Liver (tissue), 9 donors: ENCODE results near the gene HSPG2. TPM values are rescaled to one million over a fixed set of nuclear protein-coding genes. Genes with fewer than 3 reads are reported as not detected.

Experiments used
- DNase-seq: peaks from one replicate; pipeline ENCODE4 v3.0.0-alpha.2; 2017; ENCODE audit warnings: low spot score
- H3K27ac ChIP-seq, 2 donors: one replicate each; pipeline ENCODE4 v1.7.0; 2013; ENCODE audit warnings: inconsistent platforms in 2 of 2, low read length in 2 of 2, control low read depth in 1 of 2, low read depth in 1 of 2, mild to moderate bottlenecking in 1 of 2
- H3K27me3 ChIP-seq, 4 donors: one replicate each; pipeline versions ENCODE4 v1.6.1 to v1.7.0; 2013; ENCODE audit warnings: low read length in 3 of 4, inconsistent platforms in 1 of 4, mild to moderate bottlenecking in 1 of 4, moderate library complexity in 1 of 4; ENCODE audit not compliant: control insufficient read depth in 4 of 4, insufficient read depth in 4 of 4
- H3K36me3 ChIP-seq, 4 donors: one replicate each; pipeline versions ENCODE4 v1.6.1 to v1.7.0; 2013; ENCODE audit warnings: low read length in 3 of 4, mild to moderate bottlenecking in 3 of 4, low read depth in 1 of 4, moderate library complexity in 1 of 4; ENCODE audit not compliant: control insufficient read depth in 4 of 4, insufficient read depth in 3 of 4
- H3K4me1 ChIP-seq, 4 donors: one replicate each; pipeline versions ENCODE4 v1.6.1 to v1.7.0; 2013; ENCODE audit warnings: low read length in 3 of 4, mild to moderate bottlenecking in 3 of 4, moderate library complexity in 1 of 4; ENCODE audit not compliant: control insufficient read depth in 4 of 4, insufficient read depth in 4 of 4
- H3K4me3 ChIP-seq, 3 donors: one replicate each; pipeline versions ENCODE4 v1.6.1 to v1.7.0; 2013; ENCODE audit warnings: low read length in 3 of 3, control low read depth in 1 of 3, low read depth in 1 of 3, mild to moderate bottlenecking in 1 of 3
- H3K9ac ChIP-seq, 2 donors: one replicate each; pipeline ENCODE4 v1.7.0; 2013; ENCODE audit warnings: low read length in 2 of 2, mild to moderate bottlenecking in 2 of 2, moderate library complexity in 2 of 2, control low read depth in 1 of 2, low read depth in 1 of 2
- H3K9me3 ChIP-seq, 4 donors: one replicate each; pipeline versions ENCODE4 v1.6.1 to v1.7.0; 2013; ENCODE audit warnings: low read length in 3 of 4; ENCODE audit not compliant: control insufficient read depth in 4 of 4
- EGR1 ChIP-seq, 2 donors: IDR thresholded peaks; 2 replicates each; pipeline ENCODE4 v1.6.1; 2016 to 2018; ENCODE audit warnings: antibody characterized with exemption in 2 of 2, low read depth in 2 of 2
- FOXA1 ChIP-seq: IDR thresholded peaks from 2 replicates; pipeline ENCODE4 v1.6.1; 2016; ENCODE audit warnings: antibody characterized with exemption
- FOXA2 ChIP-seq: IDR thresholded peaks from 2 replicates; pipeline ENCODE4 v1.6.1; 2016; ENCODE audit warnings: antibody characterized with exemption
- GABPA ChIP-seq, 2 donors: IDR thresholded peaks in 1 of 2; conservative IDR thresholded peaks in 1 of 2; 2 replicates each; pipeline ENCODE4 v1.6.1; 2016; ENCODE audit warnings: antibody characterized with exemption in 2 of 2, mild to moderate bottlenecking in 1 of 2, moderate library complexity in 1 of 2
- HNF4A ChIP-seq, 2 donors: conservative IDR thresholded peaks; 2 replicates each; pipeline ENCODE4 v1.6.1; 2016; ENCODE audit warnings: antibody characterized with exemption in 2 of 2, mild to moderate bottlenecking in 2 of 2
- HNF4G ChIP-seq: IDR thresholded peaks from 2 replicates; pipeline ENCODE4 v1.6.1; 2016; ENCODE audit warnings: antibody characterized with exemption
- JUND ChIP-seq, 2 donors: IDR thresholded peaks; 2 replicates each; pipeline ENCODE4 v1.6.1; 2016; ENCODE audit warnings: antibody characterized with exemption in 2 of 2
- NR2F2 ChIP-seq: IDR thresholded peaks from 2 replicates; pipeline ENCODE4 v1.6.1; 2016; ENCODE audit warnings: antibody characterized with exemption
- RXRA ChIP-seq, 2 donors: IDR thresholded peaks; 2 replicates each; pipeline ENCODE4 v1.6.1; 2017 to 2018; ENCODE audit warnings: antibody characterized with exemption in 2 of 2, mild to moderate bottlenecking in 1 of 2
- SP1 ChIP-seq: IDR thresholded peaks from 2 replicates; pipeline ENCODE4 v1.6.1; 2018; ENCODE audit warnings: antibody characterized with exemption, mild to moderate bottlenecking
- TAF1 ChIP-seq: conservative IDR thresholded peaks from 2 replicates; pipeline ENCODE4 v1.6.1; 2016; ENCODE audit warnings: antibody characterized with exemption, mild to moderate bottlenecking
- YY1 ChIP-seq: IDR thresholded peaks from 2 replicates; pipeline ENCODE4 v1.6.1; 2016; ENCODE audit warnings: antibody characterized with exemption, mild to moderate bottlenecking
- WGBS: extraction: QIAGEN DNeasy Blood & Tissue Kit; methylation state at CpG from one replicate; pipeline ENCODE4 v1.1.7; 2013; 5-methylcytosine and 5-hydroxymethylcytosine counted together
- polyA plus RNA-seq, 2 donors: library from polyadenylated mRNA; stranded (reverse) in 1 of 2; unstranded in 1 of 2; fragments of 200-250 nt in 1 of 2; fragments of >200 nt in 1 of 2; fragmentation: Nextera tagmentation in 1 of 2; extraction: Ambion mirVana in 1 of 2; gene quantifications; one replicate each; pipeline versions ENCODE4 v1.2.1 to v1.2.3, GENCODE V29; 2013 to 2015
- total RNA-seq, 2 donors: library from RNA; depleted of rRNA; stranded (reverse); fragments of >200 nt; gene quantifications; one replicate each; pipeline ENCODE4 v1.2.3, GENCODE V29; 2014
- TF ChIP-seq, protein P1 (sequence below): IDR thresholded peaks from 2 replicates; pipeline ENCODE4 v1.6.1; 2016; ENCODE audit warnings: antibody characterized with exemption, mild to moderate bottlenecking
- TF ChIP-seq, protein P2 (sequence below): IDR thresholded peaks from 2 replicates; pipeline ENCODE4 v1.6.1; 2016; ENCODE audit warnings: antibody characterized with exemption
- TF ChIP-seq, protein P3 (sequence below): IDR thresholded peaks from 2 replicates; pipeline ENCODE4 v1.6.1; 2016; ENCODE audit warnings: antibody characterized with exemption
- TF ChIP-seq, protein P4 (sequence below): fragments of 150-350 bp; IDR thresholded peaks from 2 replicates; pipeline ENCODE4 v1.5.1; 2017; ENCODE audit warnings: improper control_type of control experiment, low read depth, low read length; ENCODE audit not compliant: missing input control
- donor health status: healthy.
- donor health status: healthy.
- donor health status: healthy.
- donor health status: healthy.
- donor health status: healthy.

HSPG2 gene
- total and polyA plus RNA-seq, 4 donors, result 5.6 to 43.9 (median 23.9) TPM

DNA sequence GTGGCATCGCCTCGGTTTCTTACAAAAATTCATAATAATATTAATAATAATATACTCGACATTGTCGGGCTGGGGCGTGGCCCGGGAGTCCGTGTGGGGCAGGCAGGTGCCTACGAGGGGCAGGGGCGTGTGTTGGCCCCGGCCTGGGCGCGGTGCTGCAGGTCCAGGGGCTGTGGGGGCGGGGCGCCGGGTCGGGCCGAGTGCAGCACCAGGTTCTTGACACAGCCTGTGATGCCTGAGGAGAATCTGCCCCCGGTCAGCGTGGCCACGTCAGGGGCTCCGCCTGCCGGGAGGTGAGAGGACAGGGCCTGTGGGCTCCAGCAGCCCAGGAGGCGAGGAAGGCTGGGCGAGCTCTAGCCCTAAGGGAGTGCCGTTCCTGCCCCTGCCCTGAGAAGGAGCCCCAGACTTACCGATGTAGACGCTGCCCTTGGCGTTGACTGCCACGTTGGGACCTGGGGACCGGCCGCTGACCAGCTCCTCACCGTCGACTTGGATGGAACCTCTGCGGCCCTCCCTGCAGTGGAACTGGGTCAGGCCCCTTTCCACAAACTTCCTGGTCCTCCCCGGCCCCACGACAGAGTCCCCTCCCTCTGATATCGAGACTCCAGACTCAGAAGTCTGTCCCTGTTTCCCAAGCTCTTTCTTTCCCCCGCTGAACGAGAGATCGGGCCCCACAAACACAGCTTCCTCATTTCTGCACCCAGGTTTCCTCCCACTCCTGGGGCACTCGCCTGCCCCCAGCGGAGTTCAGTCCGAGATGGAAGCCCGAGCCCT lies 113.7 kb downstream of the HSPG2 start:
- peaks cover 0 to 5% (median 0%) of the 10 kb centered on the region in 4 donors for H3K36me3 ChIP-seq
- H3K27ac ChIP-seq, result no peak overlapping the region
- H3K27me3 ChIP-seq, result no peaks in the 10 kb centered on the region
- H3K4me1 ChIP-seq, result no peaks in the 10 kb centered on the region
- H3K4me3 ChIP-seq, result no peak overlapping the region
- 88% methylated on average over 44 of the region's 44 CpGs for WGBS
- no peak for TF ChIP-seq HNF4A (conservative IDR thresholded peaks at IDR 0.05)
- TF ChIP-seq, protein P1, sequence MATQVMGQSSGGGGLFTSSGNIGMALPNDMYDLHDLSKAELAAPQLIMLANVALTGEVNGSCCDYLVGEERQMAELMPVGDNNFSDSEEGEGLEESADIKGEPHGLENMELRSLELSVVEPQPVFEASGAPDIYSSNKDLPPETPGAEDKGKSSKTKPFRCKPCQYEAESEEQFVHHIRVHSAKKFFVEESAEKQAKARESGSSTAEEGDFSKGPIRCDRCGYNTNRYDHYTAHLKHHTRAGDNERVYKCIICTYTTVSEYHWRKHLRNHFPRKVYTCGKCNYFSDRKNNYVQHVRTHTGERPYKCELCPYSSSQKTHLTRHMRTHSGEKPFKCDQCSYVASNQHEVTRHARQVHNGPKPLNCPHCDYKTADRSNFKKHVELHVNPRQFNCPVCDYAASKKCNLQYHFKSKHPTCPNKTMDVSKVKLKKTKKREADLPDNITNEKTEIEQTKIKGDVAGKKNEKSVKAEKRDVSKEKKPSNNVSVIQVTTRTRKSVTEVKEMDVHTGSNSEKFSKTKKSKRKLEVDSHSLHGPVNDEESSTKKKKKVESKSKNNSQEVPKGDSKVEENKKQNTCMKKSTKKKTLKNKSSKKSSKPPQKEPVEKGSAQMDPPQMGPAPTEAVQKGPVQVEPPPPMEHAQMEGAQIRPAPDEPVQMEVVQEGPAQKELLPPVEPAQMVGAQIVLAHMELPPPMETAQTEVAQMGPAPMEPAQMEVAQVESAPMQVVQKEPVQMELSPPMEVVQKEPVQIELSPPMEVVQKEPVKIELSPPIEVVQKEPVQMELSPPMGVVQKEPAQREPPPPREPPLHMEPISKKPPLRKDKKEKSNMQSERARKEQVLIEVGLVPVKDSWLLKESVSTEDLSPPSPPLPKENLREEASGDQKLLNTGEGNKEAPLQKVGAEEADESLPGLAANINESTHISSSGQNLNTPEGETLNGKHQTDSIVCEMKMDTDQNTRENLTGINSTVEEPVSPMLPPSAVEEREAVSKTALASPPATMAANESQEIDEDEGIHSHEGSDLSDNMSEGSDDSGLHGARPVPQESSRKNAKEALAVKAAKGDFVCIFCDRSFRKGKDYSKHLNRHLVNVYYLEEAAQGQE, result no peak
- TF ChIP-seq SP1, result no peak
- no peak for TF ChIP-seq FOXA1
- TF ChIP-seq FOXA2, result no peak
- TF ChIP-seq RXRA (IDR thresholded peaks at IDR 0.05), result no peak
- no peak for TF ChIP-seq EGR1 (IDR thresholded peaks at IDR 0.05; ENCODE audit: low read depth in 2 of 2)
- no peak for TF ChIP-seq HNF4G
- no peak for TF ChIP-seq GABPA (IDR thresholded peaks at IDR 0.05 in 1 of 2, conservative IDR thresholded peaks at IDR 0.05 in 1 of 2)
- TF ChIP-seq JUND (IDR thresholded peaks at IDR 0.05), result no peak
- TF ChIP-seq TAF1, result no peak
- TF ChIP-seq, protein P2, sequence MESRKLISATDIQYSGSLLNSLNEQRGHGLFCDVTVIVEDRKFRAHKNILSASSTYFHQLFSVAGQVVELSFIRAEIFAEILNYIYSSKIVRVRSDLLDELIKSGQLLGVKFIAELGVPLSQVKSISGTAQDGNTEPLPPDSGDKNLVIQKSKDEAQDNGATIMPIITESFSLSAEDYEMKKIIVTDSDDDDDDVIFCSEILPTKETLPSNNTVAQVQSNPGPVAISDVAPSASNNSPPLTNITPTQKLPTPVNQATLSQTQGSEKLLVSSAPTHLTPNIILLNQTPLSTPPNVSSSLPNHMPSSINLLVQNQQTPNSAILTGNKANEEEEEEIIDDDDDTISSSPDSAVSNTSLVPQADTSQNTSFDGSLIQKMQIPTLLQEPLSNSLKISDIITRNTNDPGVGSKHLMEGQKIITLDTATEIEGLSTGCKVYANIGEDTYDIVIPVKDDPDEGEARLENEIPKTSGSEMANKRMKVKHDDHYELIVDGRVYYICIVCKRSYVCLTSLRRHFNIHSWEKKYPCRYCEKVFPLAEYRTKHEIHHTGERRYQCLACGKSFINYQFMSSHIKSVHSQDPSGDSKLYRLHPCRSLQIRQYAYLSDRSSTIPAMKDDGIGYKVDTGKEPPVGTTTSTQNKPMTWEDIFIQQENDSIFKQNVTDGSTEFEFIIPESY, result no peak
- TF ChIP-seq, protein P3, sequence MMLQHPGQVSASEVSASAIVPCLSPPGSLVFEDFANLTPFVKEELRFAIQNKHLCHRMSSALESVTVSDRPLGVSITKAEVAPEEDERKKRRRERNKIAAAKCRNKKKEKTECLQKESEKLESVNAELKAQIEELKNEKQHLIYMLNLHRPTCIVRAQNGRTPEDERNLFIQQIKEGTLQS, result no peak
- TF ChIP-seq YY1, result no peak
- TF ChIP-seq, protein P4, sequence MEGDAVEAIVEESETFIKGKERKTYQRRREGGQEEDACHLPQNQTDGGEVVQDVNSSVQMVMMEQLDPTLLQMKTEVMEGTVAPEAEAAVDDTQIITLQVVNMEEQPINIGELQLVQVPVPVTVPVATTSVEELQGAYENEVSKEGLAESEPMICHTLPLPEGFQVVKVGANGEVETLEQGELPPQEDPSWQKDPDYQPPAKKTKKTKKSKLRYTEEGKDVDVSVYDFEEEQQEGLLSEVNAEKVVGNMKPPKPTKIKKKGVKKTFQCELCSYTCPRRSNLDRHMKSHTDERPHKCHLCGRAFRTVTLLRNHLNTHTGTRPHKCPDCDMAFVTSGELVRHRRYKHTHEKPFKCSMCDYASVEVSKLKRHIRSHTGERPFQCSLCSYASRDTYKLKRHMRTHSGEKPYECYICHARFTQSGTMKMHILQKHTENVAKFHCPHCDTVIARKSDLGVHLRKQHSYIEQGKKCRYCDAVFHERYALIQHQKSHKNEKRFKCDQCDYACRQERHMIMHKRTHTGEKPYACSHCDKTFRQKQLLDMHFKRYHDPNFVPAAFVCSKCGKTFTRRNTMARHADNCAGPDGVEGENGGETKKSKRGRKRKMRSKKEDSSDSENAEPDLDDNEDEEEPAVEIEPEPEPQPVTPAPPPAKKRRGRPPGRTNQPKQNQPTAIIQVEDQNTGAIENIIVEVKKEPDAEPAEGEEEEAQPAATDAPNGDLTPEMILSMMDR, result no peak
- no peak overlapping the region for H3K9ac ChIP-seq
- no peaks in the 10 kb centered on the region for H3K9me3 ChIP-seq
- no peak for DNase-seq

DNA sequence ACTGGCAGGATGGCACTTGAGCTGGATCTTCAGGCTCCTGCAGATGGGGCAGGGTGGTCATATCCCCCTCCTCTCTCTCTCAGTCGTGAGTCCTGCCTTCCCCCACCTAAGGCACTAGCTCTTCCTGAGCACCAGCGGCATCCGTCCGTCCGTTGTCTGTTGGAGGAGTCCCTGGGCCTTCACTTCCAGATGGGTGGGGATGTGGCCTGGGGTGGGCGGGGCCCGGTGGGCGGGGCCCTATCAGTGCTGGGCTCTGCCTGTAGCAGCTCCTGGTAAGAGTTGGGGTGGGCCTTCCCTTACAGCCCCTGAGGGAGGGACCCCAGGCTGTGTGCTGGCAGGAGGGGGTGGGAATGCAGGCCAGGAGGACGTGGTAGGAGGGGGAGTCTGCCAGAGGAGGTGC lies 114.8 kb downstream of the HSPG2 start:
- 70% methylated on average over 9 of the region's 9 CpGs for WGBS
- DNase-seq, result peak; percentile 67
- no peak for TF ChIP-seq FOXA1
- no peak for TF ChIP-seq TAF1
- TF ChIP-seq, protein P3, result no peak
- TF ChIP-seq, protein P2, result no peak
- TF ChIP-seq SP1, result no peak
- TF ChIP-seq GABPA (IDR thresholded peaks at IDR 0.05 in 1 of 2, conservative IDR thresholded peaks at IDR 0.05 in 1 of 2), result no peak
- TF ChIP-seq FOXA2, result no peak
- no peak for TF ChIP-seq YY1
- TF ChIP-seq JUND (IDR thresholded peaks at IDR 0.05), result no peak
- TF ChIP-seq, protein P4, result no peak
- TF ChIP-seq NR2F2, result no peak

More for the DNA sequence above, 114.8 kb downstream of the HSPG2 start:
- H3K9me3 ChIP-seq, result no peaks in the 10 kb centered on the region
- H3K27me3 ChIP-seq, result no peaks in the 10 kb centered on the region
- no peak overlapping the region for H3K4me3 ChIP-seq
- H3K9ac ChIP-seq, result no peak overlapping the region
- H3K36me3 ChIP-seq, result peaks cover 0 to 5% (median 0%) of the 10 kb centered on the region in 4 donors
- no peak overlapping the region for H3K27ac ChIP-seq
- no peaks in the 10 kb centered on the region for H3K4me1 ChIP-seq
